Progenitor cell of endocrine pancreas (in vitro differentiated cells): Measurements from ENCODE around the gene CIT. TPM values are rescaled to one million over a fixed set of nuclear protein-coding genes. Genes with fewer than 3 reads are reported as not detected.

Experiments
- DNase-seq: peaks from one replicate; pipeline ENCODE4 v3.0.0; 2021; ENCODE audit warnings: low spot score; ENCODE audit not compliant: unreplicated experiment
- H3K27ac Mint-ChIP-seq: 2 replicates; pipeline ENCODE4 v1.8.0; 2021; ENCODE audit warnings: mild to moderate bottlenecking, moderate library complexity, mixed read lengths
- H3K27me3 Mint-ChIP-seq: 2 replicates; pipeline ENCODE4 v1.8.0; 2021; ENCODE audit warnings: mixed read lengths
- H3K36me3 Mint-ChIP-seq: 2 replicates; pipeline ENCODE4 v1.8.0; 2022; ENCODE audit warnings: mixed read lengths; ENCODE audit not compliant: insufficient read depth
- H3K4me1 Mint-ChIP-seq: 2 replicates; pipeline ENCODE4 v1.8.0; 2021; ENCODE audit warnings: low read depth, mixed read lengths
- H3K4me3 Mint-ChIP-seq: 2 replicates; pipeline ENCODE4 v1.8.0; 2021; ENCODE audit warnings: low read depth, mild to moderate bottlenecking, moderate library complexity, mixed read lengths
- H3K9me3 Mint-ChIP-seq: 2 replicates; pipeline ENCODE4 v1.8.0; 2021; ENCODE audit warnings: low read depth, mixed read lengths
- CTCF ChIP-seq: fragments of 200-600 bp; sonication (generic); IDR thresholded peaks from one replicate; pipeline ENCODE4 v1.5.0; 2021; ENCODE audit warnings: antibody characterized with exemption, mild to moderate bottlenecking; ENCODE audit not compliant: unreplicated experiment
- total RNA-seq: library from RNA; stranded (reverse); gene quantifications from 2 replicates; pipeline ENCODE4 v1.2.1, GENCODE V29; 2021

CIT gene
- total RNA-seq, 1 donor from 2014 or later = 44.1 TPM

GRCh38 chr12:119859241-119859640 is 17.9 kb downstream of the CIT start:
- Mint-ChIP-seq H3K27me3 (no peaks in the 10 kb centered on the region), H3K4me3 (no peak overlapping the region), H3K9me3 (no peaks in the 10 kb centered on the region), H3K36me3 (peaks cover 7% of the 10 kb centered on the region), H3K27ac (no peak overlapping the region), H3K4me1 (peaks cover 12% of the 10 kb centered on the region)
- no peak for TF ChIP-seq CTCF
- DNase-seq = no peak

GRCh38 chr12:119857041-119857591 is 20.0 kb downstream of the CIT start:
- TF ChIP-seq CTCF = no peak
- Mint-ChIP-seq H3K4me3 (no peak overlapping the region), H3K27ac (no peak overlapping the region), H3K9me3 (no peaks in the 10 kb centered on the region), H3K36me3 (peaks cover 8% of the 10 kb centered on the region), H3K4me1 (peaks cover 12% of the 10 kb centered on the region), H3K27me3 (no peaks in the 10 kb centered on the region)
- DNase-seq = no peak

GRCh38 chr12:119850330-119850729 is 26.8 kb downstream of the CIT start:
- Mint-ChIP-seq H3K36me3 (peaks cover 20% of the 10 kb centered on the region), H3K27ac (no peak overlapping the region), H3K4me3 (no peak overlapping the region), H3K4me1 (no peaks in the 10 kb centered on the region), H3K9me3 (no peaks in the 10 kb centered on the region), H3K27me3 (no peaks in the 10 kb centered on the region)
- no peak for TF ChIP-seq CTCF
- DNase-seq = no peak

GRCh38 chr12:119843100-119843499 is 34.0 kb downstream of the CIT start:
- no peak for DNase-seq
- Mint-ChIP-seq H3K27ac (peak overlapping the region; percentile 19), H3K36me3 (peaks cover 12% of the 10 kb centered on the region), H3K4me3 (no peak overlapping the region), H3K4me1 (no peaks in the 10 kb centered on the region), H3K9me3 (no peaks in the 10 kb centered on the region), H3K27me3 (no peaks in the 10 kb centered on the region)
- TF ChIP-seq CTCF = no peak

GRCh38 chr12:119842380-119842779 is 34.7 kb downstream of the CIT start:
- Mint-ChIP-seq H3K4me3 (no peak overlapping the region), H3K9me3 (no peaks in the 10 kb centered on the region), H3K4me1 (no peaks in the 10 kb centered on the region), H3K36me3 (peaks cover 12% of the 10 kb centered on the region), H3K27me3 (no peaks in the 10 kb centered on the region), H3K27ac (no peak overlapping the region)
- DNase-seq = no peak
- TF ChIP-seq CTCF = no peak
